ENCODE measurements around the gene DHX34. TPM values are rescaled to one million over a fixed set of nuclear protein-coding genes. Genes with fewer than 3 reads are reported as not detected.
A peak's percentile ranks its signal among the peaks of the same experiment; 100 is the strongest.

DHX34 gene
- total and polyA plus RNA-seq, 9 of the 15 experiments (the other 6 are each of a cell fraction or from before 2014, with no cell fraction given): 0.36 to 42.0 (median 15.0) TPM

- TF ChIP-seq ZNF76 (CRISPR knock-in tag; IDR thresholded peaks at IDR 0.05; ENCODE audit: borderline replicate concordance) (no peak), REST (IDR thresholded peaks at IDR 0.05; ENCODE audit: borderline replicate concordance) (peak; percentile 2; the same call in 1 of the 2 replicates), REST (CRISPR knock-in tag; IDR thresholded peaks at IDR 0.05; ENCODE audit: low read depth) (no peak), CSDE1 (IDR thresholded peaks at IDR 0.05) (no peak), PTTG1 (tag; IDR thresholded peaks at IDR 0.05; ENCODE audit: low read depth) (no peak), PTBP1 (IDR thresholded peaks at IDR 0.05; ENCODE audit: low read depth, low read length) (no peak), ZNF253 (CRISPR knock-in tag; conservative IDR thresholded peaks at IDR 0.05) (no peak), TFE3 (CRISPR knock-in tag; IDR thresholded peaks at IDR 0.05) (no peak), BMI1 (IDR thresholded peaks at IDR 0.05; ENCODE audit: low read length) (no peak), ZNF586 (CRISPR knock-in tag; conservative IDR thresholded peaks at IDR 0.05) (no peak), RCOR1 (IDR thresholded peaks at IDR 0.05; ENCODE audit: borderline replicate concordance in 1 of 2, low read depth in 2 of 2, low read length in 2 of 2) (0 out of 4 replicates have a peak, but pooled peaks of 1 of the 2 experiments have one; percentile 33), MLLT1 (IDR thresholded peaks at IDR 0.05) (no peak), CEBPB (tag; IDR thresholded peaks at IDR 0.05) (peak; percentile 63), PHB2 (IDR thresholded peaks at IDR 0.05; ENCODE audit: low read depth) (no peak), TCFL5 (CRISPR knock-in tag; conservative IDR thresholded peaks at IDR 0.05) (no peak)
Observed at GRCh38 chr19:47310819-47311218, 38.3 kb upstream of the DHX34 start (continued).
